HCEC 1CT (cell line): ENCODE results near the gene ANKRD36.
A peak's percentile ranks its signal among the peaks of the same experiment; 100 is the strongest.
"Not testable (repeated sequence)": the region's sequence is repeated elsewhere in the genome, so short reads cannot be mapped to it uniquely, and the experiment has no call there.

Source experiments
- DNase-seq: peaks from one replicate; pipeline ENCODE4 v3.0.0-alpha.2; 2017

The ANKRD36 gene

DNA sequence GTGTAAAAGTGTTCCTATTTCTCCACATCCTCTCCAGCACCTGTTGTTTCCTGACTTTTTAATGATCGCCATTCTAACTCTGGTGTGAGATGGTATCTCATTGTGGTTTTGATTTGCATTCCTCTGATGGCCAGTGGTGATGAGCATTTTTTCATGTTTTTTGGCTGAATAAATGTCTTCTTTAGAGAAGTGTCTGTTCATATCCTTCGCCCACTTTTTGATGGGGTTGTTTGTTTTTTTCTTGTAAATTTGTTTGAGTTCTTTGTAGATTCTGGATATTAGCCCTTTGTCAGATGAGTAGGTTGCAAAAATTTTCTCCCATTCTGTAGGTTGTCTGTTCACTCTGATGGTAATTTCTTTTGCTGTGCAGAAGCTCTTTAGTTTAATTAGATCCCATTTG is 16.1 kb downstream of the ANKRD36 start:
- not testable (repeated sequence) for DNase-seq

DNA sequence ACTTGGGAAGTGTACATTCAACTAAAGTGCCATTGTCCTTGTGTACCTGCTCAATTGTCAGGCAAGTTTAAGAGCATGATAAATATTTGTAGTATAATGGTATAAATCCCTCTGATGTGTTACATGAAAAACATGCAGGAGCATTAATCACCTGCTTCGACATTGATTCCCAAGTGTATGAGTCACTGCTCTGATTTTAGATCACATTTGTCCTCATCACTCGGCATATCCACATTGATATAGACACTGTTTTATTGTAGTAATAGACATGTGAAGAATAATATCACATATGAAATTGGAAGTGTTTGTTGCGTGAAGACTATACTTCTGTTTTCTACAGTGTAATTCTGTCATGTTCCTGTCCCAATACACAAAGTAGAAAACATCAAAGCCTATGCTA is 31.1 kb downstream of the ANKRD36 start:
- DNase-seq = not testable (repeated sequence)

DNA sequence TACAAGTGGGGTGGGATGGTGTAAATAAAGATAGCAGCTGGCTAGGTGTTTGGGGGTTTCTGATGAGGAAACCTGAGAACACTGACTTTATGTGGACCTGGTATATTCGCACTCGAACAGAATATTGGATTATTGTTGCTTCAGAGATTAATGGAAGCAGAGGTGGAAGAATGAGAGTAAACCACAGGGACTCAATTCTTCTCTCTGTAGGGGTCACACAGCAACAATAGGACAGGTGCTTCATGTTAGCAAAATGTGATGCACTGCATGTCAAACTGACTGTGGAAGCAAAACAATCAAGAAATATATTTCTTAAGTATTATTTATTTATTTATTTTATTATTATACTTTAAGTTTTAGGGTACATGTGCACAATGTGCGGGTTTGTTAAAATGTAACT is 53.6 kb downstream of the ANKRD36 start:
- DNase-seq = not testable (repeated sequence)

DNA sequence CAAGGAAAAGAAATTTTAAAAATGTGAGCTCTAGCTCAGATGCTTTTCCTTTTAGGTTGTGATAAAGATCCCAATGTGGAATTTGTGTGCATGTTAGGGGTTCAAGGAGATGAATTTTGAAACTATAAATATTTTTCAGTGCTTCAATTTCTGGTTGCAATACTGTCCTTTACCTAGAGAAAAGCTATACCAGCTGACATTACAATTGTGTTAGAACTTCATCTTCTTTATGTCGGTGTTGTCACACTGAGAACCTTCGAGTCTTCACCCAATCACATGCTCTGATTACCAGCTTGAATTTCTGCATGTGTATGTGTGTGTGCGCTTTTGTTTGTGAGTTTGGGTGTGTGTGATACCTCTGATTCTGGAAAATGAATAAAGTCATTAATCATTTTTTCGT is 55.0 kb downstream of the ANKRD36 start:
- not testable (repeated sequence) for DNase-seq

DNA sequence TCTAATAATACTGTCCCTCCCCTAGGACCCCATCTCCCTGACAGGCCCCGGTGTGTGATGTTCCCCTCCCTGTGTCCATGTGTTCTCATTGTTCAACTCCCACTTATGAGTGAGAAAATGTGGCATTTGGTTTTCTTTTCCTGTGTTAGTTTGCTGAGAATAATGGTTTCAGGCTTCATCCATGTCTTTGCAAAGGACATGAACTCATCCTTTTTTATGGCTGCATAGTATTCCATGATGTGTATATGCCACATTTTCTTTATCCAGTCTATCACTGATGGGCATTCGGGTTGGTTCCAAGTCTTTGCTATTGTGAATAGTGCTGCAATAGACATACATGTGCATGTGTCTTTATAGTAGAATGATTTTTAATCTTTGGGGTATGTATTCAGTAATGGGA is 55.6 kb downstream of the ANKRD36 start:
- not testable (repeated sequence) for DNase-seq

DNA sequence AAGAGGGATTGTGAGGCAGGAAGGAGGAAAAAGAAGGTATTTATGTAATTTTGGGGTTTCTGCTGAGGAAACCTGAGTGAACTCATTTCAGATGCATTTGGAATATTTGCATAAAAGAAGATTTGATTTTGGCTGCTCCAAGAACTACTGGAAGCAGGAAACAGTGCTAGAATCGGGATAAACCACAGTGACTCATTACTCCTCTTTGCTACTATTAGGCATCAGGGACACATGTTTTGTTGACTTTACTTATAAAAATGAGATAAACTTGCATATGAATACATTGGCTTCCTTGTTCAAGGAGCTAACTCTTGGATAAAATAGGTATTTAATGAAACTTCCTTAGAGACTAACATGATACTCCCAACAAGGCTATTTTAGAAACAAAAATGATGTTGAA is 67.4 kb downstream of the ANKRD36 start:
- DNase-seq = peak; percentile 60

DNA sequence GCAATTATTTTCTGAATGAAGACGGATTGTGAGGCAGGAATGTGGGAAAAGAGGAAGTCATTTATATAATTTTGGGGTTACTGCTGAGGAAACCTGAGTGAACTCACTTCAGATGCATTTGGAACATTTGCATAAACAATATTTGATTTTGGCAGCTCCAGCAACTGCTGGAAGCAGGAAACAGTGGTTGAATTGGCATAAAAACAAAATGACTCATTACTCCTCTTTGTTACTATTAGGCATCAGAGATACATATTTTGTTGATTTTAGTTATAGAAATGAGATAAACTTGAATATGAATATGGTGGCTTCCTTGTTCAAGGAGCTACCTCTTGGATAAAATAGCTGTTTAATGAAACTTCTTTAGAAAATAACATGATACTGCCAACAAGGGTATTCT is 82.4 kb downstream of the ANKRD36 start:
- peak; percentile 96 for DNase-seq

DNA sequence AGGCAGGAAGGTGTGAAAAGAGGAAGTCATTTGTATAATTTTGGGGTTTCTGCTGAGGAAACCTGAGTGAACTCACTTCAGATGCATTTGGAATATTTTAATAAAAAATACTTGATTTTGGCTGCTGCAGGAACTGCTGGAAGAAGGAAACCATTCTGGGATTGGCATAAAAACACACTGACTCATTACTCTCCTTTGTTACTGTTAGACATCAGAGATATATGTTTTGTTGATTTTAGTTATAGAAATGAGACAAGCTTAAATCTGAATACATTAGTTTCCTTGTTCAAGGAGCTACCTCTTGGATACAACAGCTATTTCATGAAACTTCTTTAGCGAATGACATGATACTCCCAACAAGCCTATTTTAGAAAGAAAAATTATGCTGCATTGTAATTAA is 84.3 kb downstream of the ANKRD36 start:
- peak; percentile 23 for DNase-seq

DNA sequence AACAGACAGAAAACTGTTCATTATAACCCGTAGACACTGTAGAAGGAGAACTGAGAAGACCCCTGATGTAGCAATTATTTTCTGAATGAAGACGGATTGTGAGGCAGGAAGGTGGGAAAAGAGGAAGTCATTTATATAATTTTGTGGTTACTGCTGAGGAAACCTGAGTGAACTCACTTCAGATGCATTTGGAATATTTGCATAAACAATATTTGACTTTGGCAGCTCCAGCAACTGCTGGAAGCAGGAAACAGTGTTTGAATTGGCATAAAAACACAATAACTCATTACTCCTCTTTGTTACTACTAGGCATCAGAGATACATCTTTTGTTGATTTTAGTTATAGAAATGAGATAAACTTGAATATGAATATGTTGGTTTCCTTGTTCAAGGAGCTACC is 87.9 kb downstream of the ANKRD36 start:
- DNase-seq = not testable (repeated sequence)

DNA sequence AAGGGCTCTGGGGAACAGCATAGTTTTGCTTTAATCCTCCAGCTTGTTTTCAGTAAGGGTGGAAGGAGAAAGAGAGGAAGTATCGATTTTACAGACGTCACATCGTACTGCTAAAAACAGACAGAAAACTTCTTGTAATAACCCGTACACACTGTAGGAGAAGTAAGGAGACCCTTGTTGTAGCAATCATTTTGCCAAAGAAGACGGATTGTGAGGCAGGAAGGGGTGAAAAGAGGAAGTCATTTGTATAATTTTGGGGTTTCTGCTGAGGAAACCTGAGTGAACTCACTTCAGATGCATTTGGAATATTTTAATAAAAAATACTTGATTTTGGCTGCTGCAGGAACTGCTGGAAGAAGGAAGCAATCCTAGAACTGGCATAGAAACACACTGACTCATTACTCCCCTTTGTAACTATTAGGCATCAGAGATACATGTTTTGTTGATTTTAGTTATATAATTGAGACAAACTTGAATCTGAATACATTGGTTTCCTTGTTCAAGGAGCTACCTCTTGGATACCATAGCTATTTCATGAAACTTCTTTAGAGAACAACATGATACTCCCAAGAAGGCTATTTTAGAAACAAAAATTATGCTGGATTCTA is 89.8 kb downstream of the ANKRD36 start:
- DNase-seq = not testable (repeated sequence)

DNA sequence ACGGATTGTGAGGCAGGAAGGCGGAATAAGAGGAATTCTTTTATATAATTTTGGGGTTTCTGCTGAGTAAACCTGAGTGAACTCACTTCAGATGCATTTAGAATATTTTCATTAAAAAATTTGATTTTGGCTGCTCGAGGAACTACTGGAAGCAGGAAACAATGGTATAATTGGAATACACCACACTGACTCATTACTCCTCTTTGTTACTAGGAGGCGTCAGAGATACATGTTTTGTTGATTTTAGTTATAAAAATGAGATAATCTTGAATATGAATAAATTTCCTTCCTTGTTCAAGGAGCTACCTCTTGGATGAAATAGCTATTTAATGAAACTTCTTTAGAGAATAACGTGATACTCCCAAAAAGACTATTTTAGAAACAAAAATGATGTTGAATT is 97.4 kb downstream of the ANKRD36 start:
- DNase-seq = no peak

DNA sequence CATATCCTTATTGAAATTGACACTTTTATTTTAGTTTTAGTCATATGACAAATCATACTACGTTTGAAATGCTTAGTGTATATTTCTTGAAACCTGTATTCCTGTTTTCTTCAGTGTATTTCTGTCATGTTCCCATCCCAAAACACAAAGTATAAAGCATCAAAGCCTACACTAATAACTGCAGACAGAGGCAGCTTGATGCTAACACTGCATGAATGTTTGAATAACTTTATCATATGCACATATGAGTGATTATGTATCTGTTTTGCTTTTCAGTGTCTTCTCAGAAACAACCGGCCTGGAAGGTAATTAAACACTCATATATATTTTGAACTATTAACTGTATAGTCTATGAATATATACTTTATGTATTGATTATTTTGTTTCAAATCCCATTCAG is 102.1 kb downstream of the ANKRD36 start:
- not testable (repeated sequence) for DNase-seq

DNA sequence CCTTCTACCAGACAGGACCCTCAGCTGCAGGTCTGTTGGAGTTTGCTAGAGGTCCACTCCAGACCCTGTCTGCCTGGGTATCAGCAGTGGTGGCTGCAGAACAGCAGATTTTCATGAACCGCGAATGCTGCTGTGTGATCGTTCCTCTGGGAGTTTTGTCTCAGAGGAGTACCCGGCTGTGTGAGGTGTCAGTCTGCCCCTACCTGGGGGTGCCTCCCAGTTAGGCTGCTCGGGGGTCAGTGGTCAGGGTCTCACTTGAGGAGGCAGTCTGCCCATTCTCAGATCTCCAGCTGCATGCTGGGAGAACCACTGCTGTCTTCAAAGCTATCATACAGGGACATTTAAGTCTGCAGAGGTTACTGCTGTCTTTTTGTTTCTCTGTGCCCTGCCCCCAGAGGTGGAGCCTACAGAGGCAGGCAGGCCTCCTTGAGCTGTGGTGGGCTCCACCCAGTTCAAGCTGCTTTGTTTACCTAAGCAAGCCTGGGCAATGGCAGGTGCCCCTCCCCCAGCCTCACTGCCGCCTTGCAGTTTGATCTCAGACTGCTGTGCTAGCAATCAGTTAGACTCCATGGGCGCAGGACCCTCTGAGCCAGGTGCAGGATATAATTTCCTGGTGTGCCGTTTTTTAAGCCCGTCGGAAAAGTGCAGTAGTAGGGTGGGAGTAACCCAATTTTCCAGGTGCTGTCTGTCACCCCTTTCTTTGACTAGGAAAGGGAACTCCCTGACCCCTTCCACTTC is 118.1 kb downstream of the ANKRD36 start:
- DNase-seq = not testable (repeated sequence)

DNA sequence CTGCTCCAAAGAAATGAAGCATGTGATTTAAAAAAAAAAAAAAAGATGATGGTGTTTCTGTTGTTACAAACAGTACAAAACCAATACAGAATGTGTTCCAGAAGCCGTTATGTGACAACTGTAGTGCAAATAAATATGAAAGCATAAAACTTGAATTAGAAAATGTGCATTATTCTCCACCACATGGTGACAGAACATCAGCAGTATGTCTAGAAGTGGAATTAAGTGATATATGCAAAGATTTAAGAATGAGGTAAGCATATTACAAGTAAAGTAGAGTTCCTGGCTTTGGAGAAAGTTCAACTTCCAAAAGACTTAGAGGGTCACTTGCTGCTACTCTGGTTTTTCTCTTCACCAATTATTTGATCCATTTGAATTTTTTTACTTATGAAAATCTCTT is 120.0 kb downstream of the ANKRD36 start:
- not testable (repeated sequence) for DNase-seq

DNA sequence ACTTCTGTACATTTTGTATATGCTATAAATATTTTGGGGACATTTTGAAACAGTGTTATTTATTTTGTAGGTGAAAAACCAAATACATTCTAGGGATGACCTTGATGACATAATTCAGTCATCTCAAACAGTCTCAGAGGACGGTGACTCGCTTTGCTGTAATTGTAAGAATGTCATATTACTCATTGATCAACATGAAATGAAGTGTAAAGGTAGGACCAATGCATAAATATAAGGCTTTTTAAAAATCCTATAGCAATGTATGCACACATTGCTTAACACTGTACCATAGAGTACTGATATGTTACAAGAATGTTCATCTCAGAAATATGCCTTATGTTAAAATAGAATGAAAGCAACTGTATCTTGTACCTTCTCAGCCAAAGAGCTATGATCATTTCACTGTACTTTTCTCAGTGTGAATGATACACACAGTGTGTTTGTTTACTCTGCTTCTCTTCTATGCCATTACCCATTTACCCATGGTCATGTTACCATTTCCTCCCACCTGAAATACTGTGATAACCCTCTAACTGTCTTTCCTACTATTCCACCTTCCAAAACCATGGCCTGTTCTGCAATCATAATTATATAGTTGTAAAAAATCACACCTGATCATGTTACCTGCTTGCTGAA is 120.8 kb downstream of the ANKRD36 start:
- not testable (repeated sequence) for DNase-seq

DNA sequence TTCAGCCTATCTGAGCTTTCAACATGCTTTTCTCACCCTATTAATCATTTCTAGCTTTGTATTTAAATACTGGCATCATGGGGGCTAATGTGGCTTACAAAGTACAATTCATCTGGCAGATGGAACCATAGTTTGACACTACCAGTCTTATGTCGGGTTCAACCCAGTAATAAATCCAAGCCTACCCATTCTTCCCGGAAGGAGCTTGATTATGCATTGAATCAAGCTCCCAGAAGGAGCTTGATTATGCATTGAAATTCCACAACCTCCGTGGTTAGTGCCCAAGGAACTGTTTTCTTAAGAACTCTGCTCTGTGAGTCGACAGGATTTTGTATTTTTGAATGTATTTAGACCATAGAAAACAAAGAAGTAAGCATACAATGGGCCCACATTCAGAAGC is 148.2 kb downstream of the ANKRD36 start:
- not testable (repeated sequence) for DNase-seq

DNA sequence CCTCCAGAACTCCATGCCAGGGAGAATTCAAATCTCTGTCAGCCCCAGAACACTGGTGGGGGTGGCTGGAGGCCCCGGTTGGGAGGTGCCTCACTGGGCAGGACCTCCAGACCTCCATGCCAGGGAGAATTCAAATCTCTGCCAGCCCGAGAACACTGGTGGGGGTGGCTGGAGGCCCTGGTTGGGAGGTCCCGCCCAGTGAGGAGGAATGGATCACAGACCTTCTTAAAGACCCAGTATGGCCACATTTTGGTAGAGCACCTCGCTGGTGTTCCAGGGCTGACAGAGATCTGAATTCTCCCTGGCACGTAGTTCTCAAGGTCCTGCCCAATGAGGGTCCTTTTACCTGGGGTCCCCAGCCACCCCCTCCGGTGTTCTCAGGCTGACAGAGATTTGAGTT is 153.5 kb downstream of the ANKRD36 start:
- DNase-seq = not testable (repeated sequence)

DNA sequence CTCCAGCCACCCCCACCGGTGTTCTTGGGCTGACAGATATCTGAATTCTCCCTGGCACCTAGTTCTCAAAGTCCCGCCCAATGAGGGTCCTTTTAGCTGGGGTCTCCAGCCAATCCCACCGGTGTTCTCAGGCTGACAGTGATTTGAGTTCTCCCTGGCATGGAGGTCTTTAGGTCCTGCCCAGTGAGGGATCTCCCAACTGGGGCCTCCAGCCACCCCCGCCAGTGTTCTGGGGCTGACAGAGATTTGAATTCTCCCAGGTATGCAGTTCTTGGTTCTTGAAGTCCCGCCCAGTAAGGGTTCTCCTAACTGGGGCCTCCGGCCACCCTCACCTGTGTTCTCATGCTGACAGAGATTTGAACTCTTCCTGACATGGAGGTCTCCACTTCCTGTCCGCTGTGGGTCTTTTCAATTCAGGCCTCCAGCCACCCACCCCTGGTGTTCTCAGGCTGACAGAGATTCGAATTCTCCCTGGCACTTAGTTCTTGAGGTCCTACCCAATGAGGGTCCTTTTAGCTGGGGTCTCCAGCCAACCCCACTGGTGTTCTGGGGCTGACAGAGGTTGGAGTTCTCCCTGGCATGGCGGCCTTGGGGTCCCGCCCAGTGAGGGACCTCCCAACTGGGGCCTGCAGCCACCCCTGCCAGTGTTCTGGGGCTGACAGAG is 154.6 kb downstream of the ANKRD36 start:
- peak; percentile 0 for DNase-seq

DNA sequence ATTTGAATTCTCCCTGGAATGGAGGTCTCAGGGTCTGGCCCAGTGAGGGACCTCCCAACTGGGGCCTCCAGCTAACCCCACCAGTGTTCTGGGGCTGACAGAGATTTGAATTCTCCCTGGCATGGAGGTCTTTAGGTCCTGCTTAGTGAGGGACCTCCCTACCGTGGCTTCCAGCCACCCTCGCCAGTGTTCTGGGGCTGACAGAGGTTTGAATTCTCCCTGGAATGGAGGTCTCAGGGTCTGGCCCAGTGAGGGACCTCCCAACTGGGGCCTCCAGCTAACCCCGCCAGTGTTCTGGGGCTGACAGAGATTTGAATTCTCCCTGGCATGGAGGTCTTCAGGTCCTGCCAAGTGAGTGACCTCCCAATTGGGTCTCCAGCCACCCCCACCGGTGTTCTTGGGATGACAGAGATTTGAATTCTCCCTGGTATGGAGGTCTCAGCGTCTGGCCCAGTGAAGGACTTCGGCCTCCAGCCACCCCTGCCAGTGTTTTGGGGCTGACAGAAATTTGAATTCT is 155.2 kb downstream of the ANKRD36 start:
- DNase-seq = not testable (repeated sequence)

DNA sequence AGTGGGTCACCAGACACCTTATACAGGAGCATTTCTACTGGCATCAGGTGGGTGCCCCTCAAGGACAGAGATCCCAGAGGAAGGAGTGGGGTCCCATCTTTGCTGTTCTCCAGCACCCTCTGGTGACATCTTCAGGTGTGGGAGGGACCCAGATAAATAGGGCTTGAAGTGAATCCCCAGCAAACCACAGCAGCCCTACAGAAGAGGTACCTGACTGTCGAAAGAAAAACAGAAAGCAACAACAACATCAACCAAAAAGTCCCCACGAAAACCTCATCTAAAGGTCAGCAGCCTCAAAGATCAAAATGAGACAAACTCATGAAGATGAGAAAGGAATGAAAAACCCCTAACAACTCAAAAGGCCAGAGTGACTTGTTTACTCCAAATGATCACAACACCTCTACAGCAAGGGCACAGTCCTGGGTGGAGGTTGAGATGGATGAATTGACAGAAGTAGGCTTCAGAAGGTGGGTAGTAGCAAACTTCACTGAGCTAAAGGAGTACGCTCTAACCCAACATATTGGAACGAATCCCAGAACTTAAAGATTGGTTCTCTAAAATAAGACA is 163.4 kb downstream of the ANKRD36 start:
- not testable (repeated sequence) for DNase-seq

DNA sequence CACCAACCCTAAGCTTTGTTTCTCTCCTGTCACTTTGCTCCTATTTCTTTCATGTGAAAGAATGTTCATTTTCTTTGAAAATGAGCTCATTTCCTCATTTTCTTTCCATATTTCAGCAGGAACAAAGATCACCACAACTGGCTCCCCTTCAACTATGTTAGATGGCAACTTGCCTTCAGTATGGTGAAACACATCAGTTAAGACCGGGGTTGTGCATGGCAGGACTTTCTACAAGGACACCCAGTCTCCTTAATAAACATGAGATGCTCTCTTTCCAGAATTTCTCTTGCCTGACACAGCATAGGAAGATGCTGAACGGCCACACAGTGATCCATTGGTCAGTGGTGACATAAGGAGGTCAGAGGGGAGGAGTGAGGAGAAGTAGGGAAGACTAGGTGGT is 172.2 kb downstream of the ANKRD36 start:
- not testable (repeated sequence) for DNase-seq

DNA sequence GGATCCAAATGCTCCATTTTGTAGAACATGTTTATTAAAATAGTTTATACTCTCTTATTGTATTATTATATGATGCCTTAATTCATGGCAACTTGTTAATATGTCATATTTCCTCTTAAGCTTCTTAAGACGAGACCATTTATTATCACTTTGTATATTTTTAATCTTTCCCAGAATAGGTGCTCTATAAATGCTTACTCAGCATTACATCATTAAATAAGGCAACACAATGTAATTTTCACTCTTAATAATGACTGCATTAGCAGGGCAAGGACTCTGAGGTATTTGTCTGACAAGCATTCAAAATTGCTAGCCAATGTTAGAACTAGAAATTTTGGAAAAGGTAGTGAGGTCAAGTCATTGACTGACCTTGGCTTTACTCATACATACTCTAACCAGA is 180.7 kb downstream of the ANKRD36 start:
- not testable (repeated sequence) for DNase-seq
